ENCODE results near the gene RPS3.
"Not testable (repeated sequence)": the region's sequence is repeated elsewhere in the genome, so short reads cannot be mapped to it uniquely, and the experiment has no call there.

RPS3 gene

GRCh38 chr11:75380716-75381420, 18.4 kb upstream of the RPS3 start:
- DNase-seq (ENCODE audit: low spot score): no peak

GRCh38 chr11:75383246-75383645, 16.1 kb upstream of the RPS3 start:
- peak; percentile 35 for DNase-seq (ENCODE audit: low spot score)

GRCh38 chr11:75384438-75385080, 14.8 kb upstream of the RPS3 start:
- peak; percentile 75 for DNase-seq (ENCODE audit: low spot score)

- DNase-seq (ENCODE audit: low spot score): no peak
Observed at GRCh38 chr11:75386942-75387630, 12.2 kb upstream of the RPS3 start.

GRCh38 chr11:75387736-75388294, 11.5 kb upstream of the RPS3 start:
- DNase-seq (ENCODE audit: low spot score): no peak

GRCh38 chr11:75388386-75389275, 10.7 kb upstream of the RPS3 start:
- peak; percentile 82 for DNase-seq (ENCODE audit: low spot score)

GRCh38 chr11:75389276-75389605, 10.1 kb upstream of the RPS3 start:
- DNase-seq (ENCODE audit: low spot score): no peak

- DNase-seq (ENCODE audit: low spot score): no peak
Observed at GRCh38 chr11:75389925-75390324, 9.4 kb upstream of the RPS3 start.

- DNase-seq (ENCODE audit: low spot score): no peak
Observed at GRCh38 chr11:75394085-75394840, 5.1 kb upstream of the RPS3 start.

- no peak for DNase-seq (ENCODE audit: low spot score)
Observed at GRCh38 chr11:75398906-75399305, 412 bp upstream of the RPS3 start.

- no peak for DNase-seq (ENCODE audit: low spot score)
Observed at GRCh38 chr11:75400146-75400865, 988 bp downstream of the RPS3 start.

GRCh38 chr11:75402002-75402773, 2.9 kb downstream of the RPS3 start:
- DNase-seq (ENCODE audit: low spot score): no peak

GRCh38 chr11:75403037-75403436, 3.7 kb downstream of the RPS3 start:
- no peak for DNase-seq (ENCODE audit: low spot score)

GRCh38 chr11:75403983-75404658, 4.8 kb downstream of the RPS3 start:
- no peak for DNase-seq (ENCODE audit: low spot score)

- no peak for DNase-seq (ENCODE audit: low spot score)
Observed at GRCh38 chr11:75406338-75406777, 7.0 kb downstream of the RPS3 start.

GRCh38 chr11:75408957-75409219, 9.6 kb downstream of the RPS3 start:
- no peak for DNase-seq (ENCODE audit: low spot score)

- DNase-seq (ENCODE audit: low spot score): not testable (repeated sequence)
Observed at GRCh38 chr11:75409971-75410370, 10.7 kb downstream of the RPS3 start.

GRCh38 chr11:75413146-75413545, 13.8 kb downstream of the RPS3 start:
- not testable (repeated sequence) for DNase-seq (ENCODE audit: low spot score)

GRCh38 chr11:75413864-75414263, 14.5 kb downstream of the RPS3 start:
- DNase-seq (ENCODE audit: low spot score): no peak
